ENCODE data around the gene SOSTDC1. TPM values are rescaled to one million over a fixed set of nuclear protein-coding genes. Genes with fewer than 3 reads are reported as not detected.

Gene SOSTDC1
- total RNA-seq, 2 donors from 2014 or later = not detected

- 48 to 65% methylated on average over 7 of the region's 7 CpGs for whole genome bisulfite sequencing, 2 donors
- Histone ChIP-seq H3K36me3 (replicated peaks in 1 of 2; ENCODE audit: insufficient read depth in 1 of 2, low read depth in 2 of 2) (no peaks in the 10 kb centered on the region), H3K27ac (no peak overlapping the region), H3K4me1 (peaks cover 22% of the 10 kb centered on the region), H3K27me3 (no peaks in the 10 kb centered on the region), H3K4me3 (no peak overlapping the region), H3K9me3 (no peaks in the 10 kb centered on the region)
- ATAC-seq (peak; percentile 28), DNase-seq (peak; percentile 19 to 68 (median 62))
- intact Hi-C loops (cut with DNase I) = no loop called here
- TF ChIP-seq POLR2A (IDR thresholded peaks at IDR 0.05) = no peak
- no peak for TF ChIP-seq CTCF (IDR thresholded peaks at IDR 0.05)
These were observed 49.0 kb downstream of the SOSTDC1 start for GRCh38 chr7:16416289-16417282.

- H3K9me3 ChIP-seq = no peaks in the 10 kb centered on the region
- no peak overlapping the region for H3K27ac ChIP-seq
- H3K4me1 ChIP-seq = peaks cover 10% of the 10 kb centered on the region
- no peak overlapping the region for H3K4me3 ChIP-seq
- WGBS, 2 donors = 68 to 72% methylated on average over 8 of the region's 8 CpGs
- intact Hi-C loops (cut with DNase I) = no loop called here
- no peak for DNase-seq
- no peak for ATAC-seq
- TF ChIP-seq CTCF (IDR thresholded peaks at IDR 0.05) (no peak), POLR2A (IDR thresholded peaks at IDR 0.05) (no peak)
- H3K36me3 ChIP-seq (replicated peaks in 1 of 2; ENCODE audit: insufficient read depth in 1 of 2, low read depth in 2 of 2) = no peaks in the 10 kb centered on the region
- no peaks in the 10 kb centered on the region for H3K27me3 ChIP-seq
These were observed 53.0 kb downstream of the SOSTDC1 start for GRCh38 chr7:16412274-16413254.

Small RNA genes lying within 50 kb of the gene (small RNA-seq; reads per million reads assigned to genes)
- gene AC005014.3 = not detected

Other genes starting within 250 kb of the SOSTDC1 start
- 1 to 10 TPM in 1 of 2 donors, under 1 TPM in 1; 0.66 to 1.0 TPM for gene CRPPA, start 44.2 kb downstream of the SOSTDC1 start, total RNA-seq
- gene LRRC72, start 61.1 kb upstream of the SOSTDC1 start, total RNA-seq = not detected
- 10 to 100 TPM in 1 of 2 donors, 1 to 10 TPM in 1; 8.6 to 12.5 TPM for gene ANKMY2, start 180.0 kb upstream of the SOSTDC1 start, total RNA-seq
- gene BZW2, start 180.4 kb upstream of the SOSTDC1 start, total RNA-seq = 10 to 100 TPM; 27.0 to 41.5 TPM